Stimulated activated memory B cell treated with anti-CD40 and anti-IgM and Interleukin-4, amounts not matched to agents 10 μg/mL and 1 μg/mL and 100 μg/mL, for 72 hours (primary cell): ENCODE data around the gene NOD2.
A peak's percentile ranks its signal among the peaks of the same experiment; 100 is the strongest.

Experiments
- ATAC-seq: fragments of 150-1000 bp; cut with Tn5 transposase; 2 replicates; pipeline ENCODE4 v1.10.0; 2021
- H3K27ac Mint-ChIP-seq: one replicate; pipeline ENCODE4 v1.8.0; 2022; ENCODE audit warnings: mild to moderate bottlenecking, mixed read lengths
- H3K27me3 Mint-ChIP-seq: one replicate; pipeline ENCODE4 v1.8.0; 2022; ENCODE audit warnings: mixed read lengths
- H3K36me3 Mint-ChIP-seq: one replicate; pipeline ENCODE4 v1.8.0; 2022; ENCODE audit warnings: mixed read lengths
- H3K4me1 Mint-ChIP-seq: one replicate; pipeline ENCODE4 v1.8.0; 2022; ENCODE audit warnings: mixed read lengths
- H3K4me3 Mint-ChIP-seq: one replicate; pipeline ENCODE4 v1.8.0; 2022; ENCODE audit warnings: mild to moderate bottlenecking, moderate library complexity, mixed read lengths
- H3K9me3 Mint-ChIP-seq: one replicate; pipeline ENCODE4 v1.8.0; 2022; ENCODE audit warnings: mixed read lengths

NOD2 gene

DNA sequence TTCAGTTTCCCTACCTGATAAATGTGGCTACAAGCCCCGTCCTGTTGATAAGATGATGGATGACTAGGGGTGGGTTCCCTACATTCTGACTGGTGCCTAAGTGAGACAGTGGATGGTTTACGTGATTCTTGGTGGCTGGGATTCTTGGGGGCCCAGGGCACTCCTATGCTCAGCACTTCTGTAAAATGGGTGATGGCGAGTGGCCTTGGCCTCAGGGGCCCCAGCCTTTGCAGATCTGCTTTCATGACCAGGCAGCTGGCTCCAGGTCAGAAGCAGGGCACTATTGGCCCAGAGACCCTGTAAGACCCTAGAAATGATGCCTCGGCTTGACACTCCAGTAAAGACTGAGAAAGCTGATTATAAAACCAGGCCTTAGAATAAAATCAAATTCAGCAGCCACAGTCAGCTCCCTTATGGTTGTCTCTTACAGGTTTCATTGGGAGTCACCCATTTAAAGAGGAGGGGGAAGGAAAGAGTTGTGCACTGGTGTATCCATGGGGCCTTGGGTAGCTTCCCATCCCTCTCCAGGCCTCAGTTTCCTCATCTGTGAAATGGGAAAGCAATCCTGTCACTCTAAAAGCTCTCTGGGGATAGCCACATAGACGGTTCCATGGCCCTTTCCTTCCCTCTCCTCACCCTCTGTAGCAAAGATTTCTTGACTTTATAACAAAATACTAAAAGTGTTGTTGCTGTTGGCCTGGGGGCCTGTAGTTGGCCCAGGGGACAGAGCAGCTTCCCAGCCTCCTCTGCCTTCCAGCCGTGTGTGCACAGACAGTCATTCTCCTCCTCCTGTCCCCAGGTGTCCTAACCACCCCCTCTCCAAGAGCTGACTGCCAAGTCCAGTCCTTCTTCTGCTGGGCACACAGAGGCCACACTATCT is 13.5 kb upstream of the NOD2 start:
- H3K36me3 Mint-ChIP-seq: peaks cover 42% of the 10 kb centered on the region
- H3K27me3 Mint-ChIP-seq: no peaks in the 10 kb centered on the region
- H3K9me3 Mint-ChIP-seq: no peaks in the 10 kb centered on the region
- peak overlapping the region; percentile 92 for H3K27ac Mint-ChIP-seq
- H3K4me1 Mint-ChIP-seq: peaks cover 69% of the 10 kb centered on the region
- H3K4me3 Mint-ChIP-seq: peak overlapping the region; percentile 77
- no peak for ATAC-seq

DNA sequence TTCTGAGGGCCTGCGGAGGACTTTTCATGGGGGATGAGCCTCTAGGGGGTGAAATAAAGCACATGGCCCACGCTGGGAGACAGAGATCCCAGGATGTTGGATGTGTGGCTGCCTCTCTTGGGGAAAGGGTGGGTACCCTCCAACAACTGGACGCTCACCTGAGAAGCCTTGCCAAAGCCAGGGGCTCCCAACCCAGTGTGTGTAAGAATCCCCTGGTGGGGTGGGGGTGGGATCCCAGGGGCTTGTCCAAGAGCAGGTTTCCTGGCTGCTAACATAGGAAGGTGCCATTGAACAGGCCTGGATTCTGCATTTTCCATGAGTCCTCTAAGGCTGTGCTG is 12.9 kb upstream of the NOD2 start:
- peak overlapping the region; percentile 77 for H3K4me3 Mint-ChIP-seq
- peak overlapping the region; percentile 92 for H3K27ac Mint-ChIP-seq
- H3K36me3 Mint-ChIP-seq: peaks cover 36% of the 10 kb centered on the region
- peaks cover 75% of the 10 kb centered on the region for H3K4me1 Mint-ChIP-seq
- no peak for ATAC-seq
- no peaks in the 10 kb centered on the region for H3K27me3 Mint-ChIP-seq
- no peaks in the 10 kb centered on the region for H3K9me3 Mint-ChIP-seq

DNA sequence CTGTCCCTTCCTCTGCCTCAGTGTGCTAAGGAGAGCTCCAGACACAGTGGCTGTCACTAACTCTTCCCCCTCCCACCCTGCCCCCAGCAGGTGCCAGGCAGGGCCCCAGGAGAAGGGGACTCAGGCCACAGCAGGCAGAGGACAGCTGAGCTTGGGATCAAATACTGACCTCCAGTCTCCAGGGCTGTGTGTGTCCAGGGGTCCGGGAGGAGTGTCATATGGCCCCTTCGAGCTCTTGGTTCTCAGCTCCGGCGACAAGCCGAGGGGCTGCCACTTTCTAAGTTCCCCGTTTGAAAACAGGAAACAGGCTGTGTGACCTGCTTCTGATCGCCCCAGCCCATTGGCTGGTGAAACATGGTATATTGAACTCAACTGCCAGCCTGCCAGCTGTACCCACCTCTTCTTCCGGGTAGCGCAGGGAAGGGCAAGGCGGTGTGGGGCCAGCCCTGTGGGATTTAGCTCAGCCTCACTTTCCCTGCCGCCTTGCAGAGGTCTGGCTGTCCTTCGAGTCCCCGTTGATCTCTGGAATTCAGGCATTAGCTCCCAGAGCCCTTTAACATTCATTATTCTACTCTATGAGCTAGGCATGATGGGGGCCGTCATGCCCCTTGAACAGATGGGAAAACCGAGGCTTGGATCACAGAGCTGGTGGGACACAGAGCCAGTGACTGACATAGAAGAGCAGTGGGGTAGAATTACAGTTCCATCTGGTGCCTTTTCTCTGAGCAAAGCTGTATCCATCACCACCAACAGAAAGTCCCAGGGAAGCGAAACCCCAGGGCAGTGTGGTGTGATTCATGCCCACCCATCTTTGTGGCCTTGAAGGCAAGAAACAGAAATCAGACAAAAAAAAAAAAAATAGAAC is 12.2 kb upstream of the NOD2 start, which contains the start of gene SNX20:
TSS of gene SNX20 (minus strand) at position 292 of the 865 bp plus-strand sequence. CDS start 3,786 bp downstream, outside the sequence.
- H3K4me3 Mint-ChIP-seq: peak within 1 kb of the TSS; percentile 77
- peaks cover 28% of the 10 kb centered on the region for H3K36me3 Mint-ChIP-seq
- H3K27ac Mint-ChIP-seq: peak within 1 kb of the TSS; percentile 92
- no peaks in the 10 kb centered on the region for H3K27me3 Mint-ChIP-seq
- ATAC-seq: peak; percentile 86
- no peaks in the 10 kb centered on the region for H3K9me3 Mint-ChIP-seq
- peaks cover 81% of the 10 kb centered on the region for H3K4me1 Mint-ChIP-seq

DNA sequence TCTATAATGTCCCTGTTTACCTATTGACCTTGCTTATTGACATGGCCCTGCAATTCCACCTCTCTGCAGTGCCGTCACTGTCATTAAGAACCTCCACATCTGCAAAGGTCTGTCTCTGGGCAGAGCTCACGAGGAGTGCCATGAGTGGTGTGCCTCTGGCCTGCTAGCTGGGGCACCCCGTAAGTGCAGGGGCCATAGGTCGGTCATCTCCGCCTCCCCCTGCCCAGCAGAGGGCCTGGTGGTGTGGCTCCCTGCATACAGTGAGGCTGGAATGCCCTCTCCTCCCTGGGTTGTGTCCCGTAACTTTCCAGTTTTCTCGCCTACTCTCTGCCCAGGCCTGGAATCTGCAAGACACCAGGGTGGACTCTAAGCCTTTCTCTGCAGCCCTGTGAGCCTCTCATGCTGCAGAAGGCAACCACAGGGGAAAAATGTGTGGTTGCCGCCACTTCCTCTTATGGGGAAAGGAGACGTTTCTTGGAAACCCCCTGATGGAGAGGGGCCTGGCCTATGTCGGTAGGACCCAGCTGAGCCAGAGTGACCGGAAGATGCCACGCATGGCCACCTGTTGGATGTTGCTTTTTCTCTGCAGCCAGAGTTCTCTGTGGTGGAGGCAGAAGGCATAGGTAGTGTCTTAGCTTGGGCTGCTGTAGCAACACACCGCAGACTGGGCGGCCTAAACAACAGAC is 9.6 kb upstream of the NOD2 start:
- peak overlapping the region; percentile 53 for H3K4me3 Mint-ChIP-seq
- H3K4me1 Mint-ChIP-seq: peaks cover 71% of the 10 kb centered on the region
- no peaks in the 10 kb centered on the region for H3K9me3 Mint-ChIP-seq
- peaks cover 3% of the 10 kb centered on the region for H3K36me3 Mint-ChIP-seq
- ATAC-seq: peak; percentile 86
- H3K27ac Mint-ChIP-seq: peak overlapping the region; percentile 91
- H3K27me3 Mint-ChIP-seq: no peaks in the 10 kb centered on the region

DNA sequence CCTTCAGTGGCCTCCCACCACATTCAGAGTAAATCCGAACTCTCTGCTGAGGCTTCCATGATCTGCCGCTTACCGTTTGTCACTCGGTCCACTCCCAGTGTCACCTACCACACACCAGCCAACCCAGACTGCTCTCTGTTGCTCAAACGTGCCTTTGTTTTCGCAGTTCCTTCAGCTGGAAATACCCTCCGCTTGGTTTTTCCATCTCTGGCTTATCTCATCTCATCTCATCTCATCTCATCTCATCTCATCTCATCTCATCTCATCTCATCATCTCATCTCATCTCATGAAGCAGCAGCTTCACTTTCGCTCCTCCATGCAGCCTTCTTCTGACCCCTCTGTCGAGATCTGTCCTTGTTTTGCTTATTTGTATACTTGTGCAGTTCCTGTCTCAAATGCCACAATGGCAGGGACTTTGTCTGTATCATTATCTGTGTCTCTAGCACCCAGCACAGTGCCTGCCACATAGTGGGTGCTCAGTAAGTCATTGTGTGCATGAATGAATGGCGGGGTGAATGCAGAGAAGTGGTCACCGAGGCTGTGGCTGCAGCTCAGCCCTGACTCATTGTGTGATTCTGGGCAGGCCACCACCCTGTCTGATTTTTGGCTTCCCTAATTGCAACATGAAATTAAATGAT is 8.5 kb upstream of the NOD2 start:
- ATAC-seq: peak; percentile 47
- Mint-ChIP-seq H3K27me3 (no peaks in the 10 kb centered on the region), H3K4me1 (peaks cover 60% of the 10 kb centered on the region), H3K36me3 (no peaks in the 10 kb centered on the region), H3K9me3 (no peaks in the 10 kb centered on the region), H3K4me3 (peak overlapping the region; percentile 60), H3K27ac (peak overlapping the region; percentile 91)

DNA sequence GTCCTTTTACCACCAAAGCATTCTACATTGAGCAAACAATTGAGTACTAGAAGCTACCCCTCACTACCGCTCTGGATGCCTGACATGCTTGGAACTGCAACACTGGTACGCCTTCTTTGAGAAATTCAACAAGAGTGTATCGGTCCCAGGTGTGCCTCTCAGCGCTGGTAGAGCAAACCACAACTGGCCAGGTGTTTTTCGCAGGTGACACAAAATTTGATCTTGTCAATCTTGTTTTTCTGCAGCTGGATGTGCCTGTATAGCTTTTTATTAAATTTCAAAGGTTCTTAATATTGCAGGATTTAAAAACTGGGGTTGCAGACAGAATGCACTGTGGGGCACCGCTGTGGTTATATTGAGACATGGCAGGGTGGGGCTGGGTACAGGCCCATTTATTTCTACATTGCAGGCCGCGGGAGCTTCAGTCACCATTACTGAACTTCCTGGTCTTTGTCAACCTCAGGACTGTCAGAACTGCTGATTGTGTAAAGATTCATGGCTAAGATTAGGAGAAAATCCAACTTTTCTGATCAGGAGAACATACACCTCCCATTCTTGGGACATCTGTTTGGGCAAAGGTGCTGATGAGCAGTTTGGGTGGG is 7.8 kb upstream of the NOD2 start:
- Mint-ChIP-seq H3K4me3 (peak overlapping the region; percentile 60), H3K4me1 (peaks cover 57% of the 10 kb centered on the region), H3K27ac (peak overlapping the region; percentile 91), H3K27me3 (no peaks in the 10 kb centered on the region), H3K9me3 (no peaks in the 10 kb centered on the region), H3K36me3 (no peaks in the 10 kb centered on the region)
- ATAC-seq: no peak

DNA sequence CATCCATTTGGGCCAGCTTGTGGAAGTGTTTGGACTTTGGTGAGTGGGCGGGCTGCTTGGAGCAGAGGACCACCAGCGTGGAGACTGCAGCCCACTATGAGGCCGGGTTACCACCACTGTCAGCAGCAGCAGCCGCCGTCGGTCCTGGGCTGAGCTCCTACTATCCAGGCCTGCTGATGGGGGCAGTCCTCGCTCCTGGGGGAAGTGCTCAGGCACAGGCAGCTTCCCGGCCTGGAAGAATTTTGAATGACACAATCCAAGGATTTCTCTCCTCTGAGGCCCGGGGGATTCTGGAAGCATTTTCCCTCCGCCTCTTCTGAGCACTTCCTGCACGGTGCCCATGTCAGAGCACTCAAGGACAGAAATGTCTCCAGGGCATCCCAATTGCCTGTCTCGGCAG is 5.3 kb upstream of the NOD2 start:
- Mint-ChIP-seq H3K9me3 (no peaks in the 10 kb centered on the region), H3K36me3 (no peaks in the 10 kb centered on the region), H3K4me3 (no peak overlapping the region), H3K27ac (no peak overlapping the region), H3K27me3 (no peaks in the 10 kb centered on the region), H3K4me1 (peaks cover 55% of the 10 kb centered on the region)
- ATAC-seq: no peak

DNA sequence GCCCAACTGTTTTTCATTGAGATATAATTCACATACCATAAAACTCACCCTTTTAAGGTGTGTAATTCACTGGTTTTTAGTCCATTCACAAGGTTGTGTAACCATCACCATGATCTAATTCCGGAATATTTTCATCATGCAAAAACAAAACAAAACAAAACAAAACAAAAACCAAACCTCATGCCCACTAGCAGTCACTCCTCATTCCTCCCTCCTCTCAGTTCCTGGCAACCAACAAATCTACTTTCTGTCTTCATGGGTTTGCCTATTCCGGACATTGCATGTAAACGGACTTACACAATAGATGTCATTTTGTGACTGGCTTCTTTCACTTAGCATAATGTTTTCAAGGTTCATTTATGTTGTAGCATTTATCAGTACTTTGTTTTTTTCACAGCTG is 4.5 kb upstream of the NOD2 start:
- no peaks in the 10 kb centered on the region for H3K27me3 Mint-ChIP-seq
- H3K4me1 Mint-ChIP-seq: peaks cover 50% of the 10 kb centered on the region
- no peak overlapping the region for H3K4me3 Mint-ChIP-seq
- no peak for ATAC-seq
- H3K36me3 Mint-ChIP-seq: no peaks in the 10 kb centered on the region
- H3K27ac Mint-ChIP-seq: no peak overlapping the region
- no peaks in the 10 kb centered on the region for H3K9me3 Mint-ChIP-seq

DNA sequence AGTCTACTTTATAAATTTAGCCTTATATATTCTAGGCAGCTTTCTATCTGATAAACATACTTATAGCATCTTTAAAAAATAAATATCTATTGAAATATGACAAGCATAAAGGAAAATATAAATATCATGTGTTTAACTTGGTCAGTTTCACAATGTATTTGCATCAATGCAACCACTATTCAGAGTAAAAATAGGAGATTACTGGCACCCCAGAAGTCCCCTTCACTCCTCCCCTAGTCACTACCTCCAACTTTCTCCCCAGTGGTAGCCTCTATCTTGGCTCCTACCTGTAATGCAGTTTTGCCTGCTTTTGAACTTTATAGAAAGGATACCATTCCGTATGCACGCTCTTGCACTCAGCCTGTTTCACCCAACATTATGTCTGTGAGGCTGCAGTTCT is 3.2 kb upstream of the NOD2 start:
- no peaks in the 10 kb centered on the region for H3K9me3 Mint-ChIP-seq
- H3K36me3 Mint-ChIP-seq: no peaks in the 10 kb centered on the region
- ATAC-seq: no peak
- H3K4me3 Mint-ChIP-seq: no peak overlapping the region
- H3K4me1 Mint-ChIP-seq: peaks cover 50% of the 10 kb centered on the region
- H3K27me3 Mint-ChIP-seq: no peaks in the 10 kb centered on the region
- no peak overlapping the region for H3K27ac Mint-ChIP-seq

DNA sequence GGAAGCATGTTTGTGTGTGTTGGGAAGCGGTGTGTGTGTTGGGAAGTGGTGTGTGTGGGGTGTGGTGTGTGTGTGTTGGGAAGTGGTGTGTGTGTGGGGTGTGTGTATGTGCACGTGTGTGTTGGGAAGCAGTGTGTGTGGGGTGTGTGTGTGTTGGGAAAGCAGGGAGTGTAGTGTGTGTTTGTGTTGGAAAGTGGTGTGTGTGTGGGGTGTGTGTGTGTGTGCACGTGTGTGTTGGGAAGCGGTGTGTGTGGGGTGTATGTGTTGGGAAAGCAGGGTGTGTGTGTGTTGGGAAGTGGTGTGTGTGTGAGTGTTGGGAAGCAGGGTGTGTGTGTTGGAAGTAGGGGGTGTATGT is 785 bp upstream of the NOD2 start:
- Mint-ChIP-seq H3K27ac (peak overlapping the region; percentile 75), H3K27me3 (no peaks in the 10 kb centered on the region), H3K4me1 (peaks cover 60% of the 10 kb centered on the region), H3K4me3 (peak overlapping the region; percentile 72), H3K36me3 (no peaks in the 10 kb centered on the region), H3K9me3 (no peaks in the 10 kb centered on the region)
- no peak for ATAC-seq

DNA sequence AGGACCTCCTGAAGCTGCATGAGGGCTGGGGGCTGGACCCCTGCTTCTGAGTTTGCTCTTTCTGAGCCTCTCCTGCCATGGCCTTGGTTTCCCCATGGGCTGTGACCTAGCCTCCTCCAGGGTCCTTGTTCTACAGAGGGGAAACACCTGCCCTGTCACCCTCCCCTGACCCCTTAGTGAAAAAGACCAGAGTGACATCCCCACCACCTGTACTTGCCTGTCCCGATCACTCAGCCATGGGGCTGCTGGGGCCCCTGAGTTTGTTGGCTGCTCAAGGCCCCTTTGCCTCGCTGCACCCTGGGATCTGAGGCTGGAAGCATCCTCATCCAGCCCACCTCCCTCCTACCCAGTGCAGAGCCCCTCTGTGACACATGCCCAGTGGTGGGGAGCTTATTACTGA is 800 bp downstream of the NOD2 start:
- H3K27ac Mint-ChIP-seq: peak overlapping the region; percentile 38
- no peaks in the 10 kb centered on the region for H3K36me3 Mint-ChIP-seq
- peak overlapping the region; percentile 75 for H3K4me3 Mint-ChIP-seq
- ATAC-seq: no peak
- no peaks in the 10 kb centered on the region for H3K9me3 Mint-ChIP-seq
- H3K27me3 Mint-ChIP-seq: no peaks in the 10 kb centered on the region
- H3K4me1 Mint-ChIP-seq: peaks cover 76% of the 10 kb centered on the region

DNA sequence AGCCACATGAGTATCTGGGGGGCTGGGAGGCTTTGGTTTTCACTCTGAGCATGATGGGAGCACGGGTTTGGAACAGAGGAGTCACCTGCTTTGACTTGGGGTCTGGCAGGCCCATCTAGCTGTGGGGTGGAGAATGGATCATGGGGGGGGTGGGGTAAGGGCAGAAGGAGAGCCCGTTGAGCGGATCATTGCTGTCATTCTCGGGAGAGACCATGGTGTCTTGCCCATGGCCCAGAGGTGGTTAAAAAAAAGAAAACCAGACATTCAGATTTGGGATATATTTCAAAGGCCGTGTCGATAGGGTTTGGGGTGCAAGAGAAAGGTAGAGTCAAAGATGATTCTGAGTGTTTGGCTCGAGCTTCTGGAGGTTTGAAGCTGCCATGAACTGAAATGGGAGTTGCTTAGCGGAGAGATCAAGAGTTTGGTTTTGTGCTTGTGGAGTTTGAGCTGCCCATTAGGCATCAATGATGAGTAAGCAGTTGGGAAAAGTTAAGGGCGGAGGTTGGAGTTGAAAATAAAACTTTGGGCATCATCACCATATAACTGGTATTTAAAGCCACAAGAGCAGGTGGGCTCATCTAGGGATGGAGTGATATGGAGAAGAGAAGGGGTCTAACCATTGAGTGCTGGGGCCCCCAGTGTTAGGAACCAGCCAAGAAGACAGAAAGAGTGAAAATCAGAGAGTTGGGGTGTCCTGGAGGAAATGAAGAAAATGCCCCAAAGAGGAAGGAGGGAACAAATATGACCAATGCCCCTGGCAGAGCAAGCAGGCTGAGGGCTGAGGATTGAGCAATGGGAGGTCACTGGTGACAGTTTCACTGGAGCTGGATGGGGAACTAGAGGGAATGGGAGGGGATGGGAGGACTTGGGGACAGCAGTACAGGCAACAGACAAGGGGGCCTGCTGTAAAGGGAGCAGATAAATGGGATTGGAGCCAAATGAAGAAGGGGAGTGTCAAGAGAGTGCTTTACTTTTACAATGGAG is 1.9 kb downstream of the NOD2 start:
- Mint-ChIP-seq H3K9me3 (no peaks in the 10 kb centered on the region), H3K27me3 (no peaks in the 10 kb centered on the region), H3K27ac (peak overlapping the region; percentile 38), H3K4me1 (peaks cover 87% of the 10 kb centered on the region), H3K4me3 (peak overlapping the region; percentile 4), H3K36me3 (no peaks in the 10 kb centered on the region)
- ATAC-seq: no peak

DNA sequence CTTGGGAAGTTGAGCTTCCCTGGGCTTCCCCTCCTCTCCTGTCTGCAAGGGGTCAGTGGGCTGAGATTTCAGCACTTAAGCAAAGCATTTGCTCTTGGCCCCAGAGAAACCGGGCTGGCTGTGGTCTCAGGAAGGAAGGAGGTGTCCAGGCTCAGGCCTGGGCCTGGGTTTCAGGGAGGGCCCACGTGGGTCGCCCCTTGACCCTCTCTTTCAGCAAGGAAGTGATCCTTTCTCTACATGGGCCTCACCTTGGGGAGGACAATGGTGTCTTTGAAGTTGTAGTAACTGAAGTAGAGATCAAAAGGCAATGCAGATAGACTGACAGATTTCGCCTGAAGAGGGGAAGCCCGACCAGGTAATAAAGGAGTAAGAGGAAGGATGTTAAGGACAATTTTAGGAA is 2.7 kb downstream of the NOD2 start:
- Mint-ChIP-seq H3K27ac (peak overlapping the region; percentile 38), H3K4me3 (no peak overlapping the region), H3K27me3 (no peaks in the 10 kb centered on the region), H3K9me3 (no peaks in the 10 kb centered on the region), H3K36me3 (no peaks in the 10 kb centered on the region), H3K4me1 (peaks cover 85% of the 10 kb centered on the region)
- ATAC-seq: no peak
